HepG2 (cell line): Measurements from ENCODE around the gene RNF222. TPM values are rescaled to one million over a fixed set of nuclear protein-coding genes. Genes with fewer than 3 reads are reported as not detected.

ENCODE experiments used
- CBX2 ChIP-seq, 2 experiments: fragments of 200-600 bp in 1 of 2; sonication (generic); formaldehyde crosslinking in 1 of 2; IDR thresholded peaks; 2 replicates each; pipeline versions ENCODE4 v1.7.0 to v1.8.1; 2018 to 2022; ENCODE audit warnings: low read depth in 2 of 2, low read length in 1 of 2, mild to moderate bottlenecking in 1 of 2, missing genetic modification reagents in 1 of 2
- KAT8 ChIP-seq: IDR thresholded peaks from 2 replicates; pipeline ENCODE4 v1.6.1; 2016; ENCODE audit warnings: missing genetic modification reagents, missing compliant biosample characterization
- KDM3A ChIP-seq: IDR thresholded peaks from 2 replicates; pipeline ENCODE4 v1.6.1; 2018; ENCODE audit warnings: low read depth, missing compliant biosample characterization
- KLF9 ChIP-seq: IDR thresholded peaks from 2 replicates; pipeline ENCODE4 v1.6.1; 2016; ENCODE audit warnings: low read depth
- MAF1 ChIP-seq: sonication (generic); formaldehyde crosslinking; IDR thresholded peaks from 2 replicates; pipeline ENCODE4 v1.5.0; 2020; ENCODE audit warnings: missing genetic modification reagents, borderline replicate concordance
- MXD1 ChIP-seq: sonication (generic); formaldehyde crosslinking; IDR thresholded peaks from 2 replicates; pipeline ENCODE4 v1.4.0; 2020; ENCODE audit warnings: mild to moderate bottlenecking, missing genetic modification reagents
- NFE2L1 ChIP-seq: sonication (generic); formaldehyde crosslinking; IDR thresholded peaks from 2 replicates; pipeline ENCODE4 v1.4.0; 2020; ENCODE audit warnings: missing genetic modification reagents, mild to moderate bottlenecking, borderline replicate concordance
- NFIB ChIP-seq: sonication (generic); formaldehyde crosslinking; IDR thresholded peaks from 2 replicates; pipeline ENCODE4 v1.9.0; 2021; ENCODE audit warnings: missing genetic modification reagents, mild to moderate bottlenecking, borderline replicate concordance
- RAD51 ChIP-seq: fragments of 450-650 bp; IDR thresholded peaks from 2 replicates; pipeline ENCODE4 v1.6.1; 2016; ENCODE audit warnings: borderline replicate concordance
- RBM39 ChIP-seq: fragments of 200-400 bp; formaldehyde crosslinking; IDR thresholded peaks from one replicate; pipeline ENCODE4 v1.6.1; 2018; ENCODE audit warnings: antibody characterized with exemption, mild to moderate bottlenecking, low read depth, low read length; ENCODE audit not compliant: poor library complexity, severe bottlenecking
- SKI ChIP-seq: fragments of 450-650 bp; IDR thresholded peaks from one replicate; pipeline ENCODE4 v1.6.1; 2018; ENCODE audit warnings: mild to moderate bottlenecking; ENCODE audit not compliant: partially characterized antibody
- SNRNP70 ChIP-seq: fragments of 200-400 bp; formaldehyde crosslinking; IDR thresholded peaks from 2 replicates; pipeline ENCODE4 v1.6.1; 2017; ENCODE audit warnings: mild to moderate bottlenecking, low read depth, low read length, moderate library complexity
- SPEN ChIP-seq: sonication (generic); formaldehyde crosslinking; IDR thresholded peaks from 2 replicates; pipeline ENCODE4 v1.5.1; 2020; ENCODE audit warnings: low read depth, mild to moderate bottlenecking, missing genetic modification reagents
- TEAD2 ChIP-seq: sonication (generic); formaldehyde crosslinking; IDR thresholded peaks from 2 replicates; pipeline ENCODE4 v1.9.0; 2021; ENCODE audit warnings: missing genetic modification reagents
- TSC22D2 ChIP-seq: sonication (generic); formaldehyde crosslinking; IDR thresholded peaks from 2 replicates; pipeline ENCODE4 v1.5.1; 2020; ENCODE audit warnings: missing genetic modification reagents, mild to moderate bottlenecking, borderline replicate concordance
- ZBTB1 ChIP-seq: sonication (generic); formaldehyde crosslinking; IDR thresholded peaks from 2 replicates; pipeline ENCODE4 v1.4.0; 2020; ENCODE audit warnings: missing genetic modification reagents, borderline replicate concordance
- ZNF124 ChIP-seq: sonication (generic); formaldehyde crosslinking; IDR thresholded peaks from 2 replicates; pipeline ENCODE4 v1.4.0; 2020; ENCODE audit warnings: missing genetic modification reagents
- ZNF468 ChIP-seq: sonication (generic); formaldehyde crosslinking; IDR thresholded peaks from 2 replicates; pipeline ENCODE4 v1.8.0; 2022; ENCODE audit warnings: mild to moderate bottlenecking, moderate library complexity, missing genetic modification reagents
- ZNF570 ChIP-seq: sonication (generic); formaldehyde crosslinking; IDR thresholded peaks from 2 replicates; pipeline ENCODE4 v1.4.0; 2020; ENCODE audit warnings: mild to moderate bottlenecking, missing genetic modification reagents, borderline replicate concordance
- ZNF589 ChIP-seq: sonication (generic); formaldehyde crosslinking; conservative IDR thresholded peaks from 2 replicates; pipeline ENCODE4 v1.8.0; 2022; ENCODE audit warnings: mild to moderate bottlenecking, moderate library complexity, missing genetic modification reagents
- ZNF605 ChIP-seq: sonication (generic); formaldehyde crosslinking; IDR thresholded peaks from 2 replicates; pipeline ENCODE4 v1.8.0; 2022; ENCODE audit warnings: mild to moderate bottlenecking, missing genetic modification reagents
- ZNF773 ChIP-seq: sonication (generic); formaldehyde crosslinking; IDR thresholded peaks from 2 replicates; pipeline ENCODE4 v1.4.0; 2020; ENCODE audit warnings: missing genetic modification reagents, borderline replicate concordance
- ZNF784 ChIP-seq: sonication (generic); formaldehyde crosslinking; IDR thresholded peaks from 2 replicates; pipeline ENCODE4 v1.5.1; 2020; ENCODE audit warnings: missing genetic modification reagents, mild to moderate bottlenecking, borderline replicate concordance
- ZSCAN9 ChIP-seq: IDR thresholded peaks from 2 replicates; pipeline ENCODE4 v1.6.1; 2016; ENCODE audit warnings: borderline replicate concordance
- polyA plus RNA-seq, 8 experiments: library from polyadenylated mRNA; depleted of rRNA in 3 of 8; stranded (reverse) in 7 of 8; unstranded in 1 of 8; fragments of >200 nt; fragmentation: Illumina TruSeq in 4 of 8; extraction: Trizol in 4 of 8; gene quantifications; 2 replicates each; pipeline versions ENCODE4 v1.2.1 to v1.2.3, GENCODE V29; 2011 to 2016; ENCODE audit warnings: low read depth in 4 of 8, missing spikeins in 1 of 8, mixed read lengths in 1 of 8; ENCODE audit not compliant: insufficient read depth in 1 of 8
- total RNA-seq, 5 experiments: library from RNA; depleted of rRNA; stranded (reverse); fragments of >200 nt; fragmentation: Illumina TruSeq; extraction: Trizol; gene quantifications; 2 replicates each; pipeline ENCODE4 v1.2.3, GENCODE V29; 2016; ENCODE audit warnings: low read depth in 1 of 5
- TF ChIP-seq, protein P1 (sequence below): sonication (generic); formaldehyde crosslinking; IDR thresholded peaks from 2 replicates; pipeline ENCODE4 v1.4.0; 2020; ENCODE audit warnings: mild to moderate bottlenecking, missing genetic modification reagents

RNF222 gene
- total and polyA plus RNA-seq, 2 of the 13 experiments (the other 11 are each of a cell fraction or from before 2014, with no cell fraction given), result not detected

- TF ChIP-seq ZNF468 (CRISPR knock-in tag), result no peak
- peak; percentile 84 for TF ChIP-seq SPEN (CRISPR knock-in tag)
- TF ChIP-seq KDM3A (CRISPR knock-in tag), result peak; percentile 67; the same call in 1 of the 2 replicates
- TF ChIP-seq MXD1 (CRISPR knock-in tag), result no peak
- TF ChIP-seq ZNF589 (CRISPR knock-in tag), result peak; percentile 93
- 0 out of 2 replicates have a peak, but pooled peaks have one; percentile 51 for TF ChIP-seq MAF1
- TF ChIP-seq ZNF773, result peak; percentile 27; the same call in 1 of the 2 replicates
- no peak for TF ChIP-seq CBX2 (IDR thresholded peaks at IDR 0.05; ENCODE audit: low read depth, low read length)
- no peak for TF ChIP-seq CBX2 (CRISPR knock-in tag; IDR thresholded peaks at IDR 0.05; ENCODE audit: low read depth)
- 0 out of 2 replicates have a peak, but pooled peaks have one; percentile 26 for TF ChIP-seq ZSCAN9 (CRISPR knock-in tag)
- TF ChIP-seq ZNF784, result peak; percentile 65; the same call in 1 of the 2 replicates
- peak; percentile 73; the same call in 1 of the 2 replicates for TF ChIP-seq ZNF605
- TF ChIP-seq SNRNP70, result no peak
- no peak for TF ChIP-seq NFE2L1
- peak; percentile 84 for TF ChIP-seq TSC22D2 (CRISPR knock-in tag)
- peak; percentile 81 for TF ChIP-seq RBM39
- TF ChIP-seq, protein P1, sequence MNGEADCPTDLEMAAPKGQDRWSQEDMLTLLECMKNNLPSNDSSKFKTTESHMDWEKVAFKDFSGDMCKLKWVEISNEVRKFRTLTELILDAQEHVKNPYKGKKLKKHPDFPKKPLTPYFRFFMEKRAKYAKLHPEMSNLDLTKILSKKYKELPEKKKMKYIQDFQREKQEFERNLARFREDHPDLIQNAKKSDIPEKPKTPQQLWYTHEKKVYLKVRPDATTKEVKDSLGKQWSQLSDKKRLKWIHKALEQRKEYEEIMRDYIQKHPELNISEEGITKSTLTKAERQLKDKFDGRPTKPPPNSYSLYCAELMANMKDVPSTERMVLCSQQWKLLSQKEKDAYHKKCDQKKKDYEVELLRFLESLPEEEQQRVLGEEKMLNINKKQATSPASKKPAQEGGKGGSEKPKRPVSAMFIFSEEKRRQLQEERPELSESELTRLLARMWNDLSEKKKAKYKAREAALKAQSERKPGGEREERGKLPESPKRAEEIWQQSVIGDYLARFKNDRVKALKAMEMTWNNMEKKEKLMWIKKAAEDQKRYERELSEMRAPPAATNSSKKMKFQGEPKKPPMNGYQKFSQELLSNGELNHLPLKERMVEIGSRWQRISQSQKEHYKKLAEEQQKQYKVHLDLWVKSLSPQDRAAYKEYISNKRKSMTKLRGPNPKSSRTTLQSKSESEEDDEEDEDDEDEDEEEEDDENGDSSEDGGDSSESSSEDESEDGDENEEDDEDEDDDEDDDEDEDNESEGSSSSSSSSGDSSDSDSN (CRISPR knock-in tag), result peak; percentile 78
- peak; percentile 88 for TF ChIP-seq KAT8 (CRISPR knock-in tag)
- TF ChIP-seq RAD51, result no peak
- no peak for TF ChIP-seq ZNF570 (CRISPR knock-in tag)
- no peak for TF ChIP-seq ZBTB1 (CRISPR knock-in tag)
- TF ChIP-seq KLF9 (CRISPR knock-in tag), result 0 out of 2 replicates have a peak, but pooled peaks have one; percentile 31
- no peak for TF ChIP-seq NFIB (CRISPR knock-in tag)
- peak; percentile 62 for TF ChIP-seq SKI
- 0 out of 2 replicates have a peak, but pooled peaks have one; percentile 52 for TF ChIP-seq TEAD2
- peak; percentile 75; the same call in 1 of the 2 replicates for TF ChIP-seq ZNF124 (CRISPR knock-in tag)
Measured at GRCh38 chr17:8376271-8377067, 21.2 kb downstream of the RNF222 start, which contains the start of gene KRABD2 (continued).
